ENCODE results near the gene SEZ6L. TPM values are rescaled to one million over a fixed set of nuclear protein-coding genes. Genes with fewer than 3 reads are reported as not detected.

The SEZ6L gene
- polyA plus RNA-seq, 1 donor from 2014 or later, result 31.9 TPM

DNA sequence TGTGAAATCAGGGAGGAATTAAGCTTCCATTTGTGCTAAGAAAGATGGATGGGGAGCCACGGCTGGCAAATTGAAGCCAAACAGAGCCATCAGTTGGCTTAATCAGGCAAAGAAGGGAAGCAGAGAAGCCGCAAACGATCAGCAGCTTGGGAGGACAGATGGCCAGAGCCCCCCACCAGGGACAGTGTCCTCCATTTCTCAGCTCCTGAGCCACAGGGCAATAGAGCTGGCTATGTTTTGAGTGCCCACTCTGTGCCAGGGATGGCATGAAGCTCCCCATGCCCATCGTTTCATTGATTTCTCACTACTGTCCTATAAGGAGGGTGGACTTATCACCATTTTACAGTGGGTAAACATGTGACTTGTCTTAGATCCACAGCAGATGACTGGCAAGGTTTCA lies 133.5 kb downstream of the SEZ6L start:
- Histone ChIP-seq H3K27ac (ENCODE audit: low read length) (no peak overlapping the region), H3K9me2 (ENCODE audit: insufficient read depth, low read length) (no peaks in the 10 kb centered on the region), H3K4me3 (ENCODE audit: low read length) (no peak overlapping the region), H3F3A (ENCODE audit: insufficient read depth, low read length, poor library complexity, severe bottlenecking) (no peaks in the 10 kb centered on the region), H3K4me2 (ENCODE audit: low read length) (no peak overlapping the region), H3K36me3 (ENCODE audit: insufficient read depth, low read length) (no peaks in the 10 kb centered on the region), H3K79me2 (replicated peaks; ENCODE audit: insufficient read depth, low read length) (no peaks in the 10 kb centered on the region), H4K20me1 (ENCODE audit: insufficient read depth) (no peaks in the 10 kb centered on the region), H3K9me3 (ENCODE audit: low read length) (no peaks in the 10 kb centered on the region), H3K9ac (ENCODE audit: low read length) (no peak overlapping the region), H2AFZ (ENCODE audit: low read depth, low read length) (no peak overlapping the region), H3K27me3 (ENCODE audit: insufficient read depth, low read depth, low read length) (no peaks in the 10 kb centered on the region)
- no peak for TF ChIP-seq RAD21 (conservative IDR thresholded peaks at IDR 0.05)
- TF ChIP-seq POLR2AphosphoS5 (IDR thresholded peaks at IDR 0.05), result no peak
- TF ChIP-seq REST (IDR thresholded peaks at IDR 0.05; ENCODE audit: borderline replicate concordance), result no peak
- no peak for TF ChIP-seq EZH2 (IDR thresholded peaks at IDR 0.05; ENCODE audit: borderline replicate concordance, insufficient read depth, low read length, poor library complexity, severe bottlenecking)
- no peak for TF ChIP-seq EP300 (conservative IDR thresholded peaks at IDR 0.05; ENCODE audit: poor library complexity, severe bottlenecking)
- no peak for TF ChIP-seq TAF1 (IDR thresholded peaks at IDR 0.05; ENCODE audit: low read depth)
- TF ChIP-seq SMC3 (conservative IDR thresholded peaks at IDR 0.05; ENCODE audit: poor library complexity), result no peak
- TF ChIP-seq, protein P1, sequence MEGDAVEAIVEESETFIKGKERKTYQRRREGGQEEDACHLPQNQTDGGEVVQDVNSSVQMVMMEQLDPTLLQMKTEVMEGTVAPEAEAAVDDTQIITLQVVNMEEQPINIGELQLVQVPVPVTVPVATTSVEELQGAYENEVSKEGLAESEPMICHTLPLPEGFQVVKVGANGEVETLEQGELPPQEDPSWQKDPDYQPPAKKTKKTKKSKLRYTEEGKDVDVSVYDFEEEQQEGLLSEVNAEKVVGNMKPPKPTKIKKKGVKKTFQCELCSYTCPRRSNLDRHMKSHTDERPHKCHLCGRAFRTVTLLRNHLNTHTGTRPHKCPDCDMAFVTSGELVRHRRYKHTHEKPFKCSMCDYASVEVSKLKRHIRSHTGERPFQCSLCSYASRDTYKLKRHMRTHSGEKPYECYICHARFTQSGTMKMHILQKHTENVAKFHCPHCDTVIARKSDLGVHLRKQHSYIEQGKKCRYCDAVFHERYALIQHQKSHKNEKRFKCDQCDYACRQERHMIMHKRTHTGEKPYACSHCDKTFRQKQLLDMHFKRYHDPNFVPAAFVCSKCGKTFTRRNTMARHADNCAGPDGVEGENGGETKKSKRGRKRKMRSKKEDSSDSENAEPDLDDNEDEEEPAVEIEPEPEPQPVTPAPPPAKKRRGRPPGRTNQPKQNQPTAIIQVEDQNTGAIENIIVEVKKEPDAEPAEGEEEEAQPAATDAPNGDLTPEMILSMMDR (IDR thresholded peaks at IDR 0.05; ENCODE audit: poor library complexity, severe bottlenecking), result no peak
- TF ChIP-seq MXI1 (conservative IDR thresholded peaks at IDR 0.05; ENCODE audit: poor library complexity, severe bottlenecking), result no peak

DNA sequence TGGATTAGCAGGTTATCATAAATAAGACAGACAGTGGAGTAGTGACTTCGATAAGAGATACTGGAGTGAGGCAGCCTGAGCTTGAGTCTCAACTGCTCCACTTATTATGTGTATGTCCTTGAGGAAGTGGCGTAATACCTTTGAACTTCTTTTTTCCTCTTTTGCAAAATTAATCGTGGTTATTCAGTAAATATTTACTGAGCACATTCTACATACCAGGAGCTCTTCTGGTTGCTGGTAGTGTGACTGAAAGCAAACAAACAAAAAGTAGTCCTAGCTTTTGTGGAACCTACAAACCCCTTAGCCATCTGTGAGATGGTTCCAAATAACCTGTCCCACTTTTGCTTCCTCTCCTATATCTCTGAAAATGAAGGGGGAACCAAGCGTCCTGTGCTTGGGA lies 134.2 kb downstream of the SEZ6L start:
- Histone ChIP-seq H3K9me3 (ENCODE audit: low read length) (no peaks in the 10 kb centered on the region), H4K20me1 (ENCODE audit: insufficient read depth) (no peaks in the 10 kb centered on the region), H3K27ac (ENCODE audit: low read length) (no peak overlapping the region), H2AFZ (ENCODE audit: low read depth, low read length) (no peak overlapping the region), H3F3A (ENCODE audit: insufficient read depth, low read length, poor library complexity, severe bottlenecking) (no peaks in the 10 kb centered on the region), H3K79me2 (replicated peaks; ENCODE audit: insufficient read depth, low read length) (no peaks in the 10 kb centered on the region), H3K4me2 (ENCODE audit: low read length) (no peak overlapping the region), H3K9me2 (ENCODE audit: insufficient read depth, low read length) (no peaks in the 10 kb centered on the region), H3K36me3 (ENCODE audit: insufficient read depth, low read length) (no peaks in the 10 kb centered on the region), H3K9ac (ENCODE audit: low read length) (no peak overlapping the region), H3K4me3 (ENCODE audit: low read length) (no peak overlapping the region), H3K27me3 (ENCODE audit: insufficient read depth, low read depth, low read length) (no peaks in the 10 kb centered on the region)
- TF ChIP-seq TAF1 (IDR thresholded peaks at IDR 0.05; ENCODE audit: low read depth) (no peak), EP300 (conservative IDR thresholded peaks at IDR 0.05; ENCODE audit: poor library complexity, severe bottlenecking) (no peak), SMC3 (conservative IDR thresholded peaks at IDR 0.05; ENCODE audit: poor library complexity) (no peak), EZH2 (IDR thresholded peaks at IDR 0.05; ENCODE audit: borderline replicate concordance, insufficient read depth, low read length, poor library complexity, severe bottlenecking) (no peak), RAD21 (conservative IDR thresholded peaks at IDR 0.05) (no peak), POLR2AphosphoS5 (IDR thresholded peaks at IDR 0.05) (no peak), MXI1 (conservative IDR thresholded peaks at IDR 0.05; ENCODE audit: poor library complexity, severe bottlenecking) (no peak), REST (IDR thresholded peaks at IDR 0.05; ENCODE audit: borderline replicate concordance) (no peak)
- TF ChIP-seq, protein P1 (IDR thresholded peaks at IDR 0.05; ENCODE audit: poor library complexity, severe bottlenecking), result no peak

All from neural cell (in vitro differentiated cells).